GM10266 (cell line): Measurements from ENCODE around the gene DNAAF1.

Experiments used
- DNase-seq: peaks from one replicate; pipeline ENCODE4 v3.0.0; 2012; ENCODE audit errors: extremely low spot score
- TF ChIP-seq, protein P1 (sequence below): IDR thresholded peaks from 2 replicates; pipeline ENCODE4 v1.5.1; 2012; ENCODE audit warnings: mild to moderate bottlenecking, low read depth; ENCODE audit not compliant: control insufficient read depth, insufficient read depth; ENCODE audit errors: missing control alignments

The DNAAF1 gene

DNA sequence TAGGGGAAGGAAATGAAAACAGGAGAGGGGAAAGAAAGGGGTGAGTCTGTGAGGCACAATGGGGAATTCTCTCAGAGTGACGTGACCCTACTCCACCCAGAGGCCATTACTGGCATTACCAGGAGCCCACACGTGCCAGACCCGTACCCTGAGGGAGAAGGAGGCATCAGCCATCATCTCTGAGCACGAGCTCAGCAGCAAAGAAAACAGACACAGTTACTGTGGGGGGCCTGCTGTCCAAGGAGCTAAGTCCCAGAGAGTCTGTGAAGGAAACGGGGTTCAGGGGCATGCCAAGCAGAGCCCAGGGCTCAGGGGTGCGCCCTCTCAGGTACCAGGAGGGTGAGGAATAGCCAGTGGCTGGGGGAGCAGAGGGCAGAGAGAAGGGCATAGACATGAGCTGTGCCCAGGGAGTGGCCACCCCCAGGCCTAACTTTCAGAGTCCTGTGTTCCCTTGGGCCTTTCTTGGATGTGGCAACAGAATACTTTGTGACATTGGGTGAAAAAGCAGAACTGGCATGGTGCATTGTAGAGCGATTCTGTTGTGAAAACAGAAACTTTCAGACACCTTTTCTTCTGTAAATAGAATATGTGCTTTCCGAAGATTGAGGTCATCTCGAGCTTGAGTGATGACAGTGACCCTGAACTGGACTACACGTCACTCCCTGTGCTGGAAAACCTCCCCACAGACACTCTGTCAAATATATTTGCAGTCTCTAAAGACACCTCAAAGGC is 30.4 kb downstream of the DNAAF1 start:
- DNase-seq, result peak; percentile 81
- TF ChIP-seq, protein P1, sequence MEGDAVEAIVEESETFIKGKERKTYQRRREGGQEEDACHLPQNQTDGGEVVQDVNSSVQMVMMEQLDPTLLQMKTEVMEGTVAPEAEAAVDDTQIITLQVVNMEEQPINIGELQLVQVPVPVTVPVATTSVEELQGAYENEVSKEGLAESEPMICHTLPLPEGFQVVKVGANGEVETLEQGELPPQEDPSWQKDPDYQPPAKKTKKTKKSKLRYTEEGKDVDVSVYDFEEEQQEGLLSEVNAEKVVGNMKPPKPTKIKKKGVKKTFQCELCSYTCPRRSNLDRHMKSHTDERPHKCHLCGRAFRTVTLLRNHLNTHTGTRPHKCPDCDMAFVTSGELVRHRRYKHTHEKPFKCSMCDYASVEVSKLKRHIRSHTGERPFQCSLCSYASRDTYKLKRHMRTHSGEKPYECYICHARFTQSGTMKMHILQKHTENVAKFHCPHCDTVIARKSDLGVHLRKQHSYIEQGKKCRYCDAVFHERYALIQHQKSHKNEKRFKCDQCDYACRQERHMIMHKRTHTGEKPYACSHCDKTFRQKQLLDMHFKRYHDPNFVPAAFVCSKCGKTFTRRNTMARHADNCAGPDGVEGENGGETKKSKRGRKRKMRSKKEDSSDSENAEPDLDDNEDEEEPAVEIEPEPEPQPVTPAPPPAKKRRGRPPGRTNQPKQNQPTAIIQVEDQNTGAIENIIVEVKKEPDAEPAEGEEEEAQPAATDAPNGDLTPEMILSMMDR, result peak; percentile 88

DNA sequence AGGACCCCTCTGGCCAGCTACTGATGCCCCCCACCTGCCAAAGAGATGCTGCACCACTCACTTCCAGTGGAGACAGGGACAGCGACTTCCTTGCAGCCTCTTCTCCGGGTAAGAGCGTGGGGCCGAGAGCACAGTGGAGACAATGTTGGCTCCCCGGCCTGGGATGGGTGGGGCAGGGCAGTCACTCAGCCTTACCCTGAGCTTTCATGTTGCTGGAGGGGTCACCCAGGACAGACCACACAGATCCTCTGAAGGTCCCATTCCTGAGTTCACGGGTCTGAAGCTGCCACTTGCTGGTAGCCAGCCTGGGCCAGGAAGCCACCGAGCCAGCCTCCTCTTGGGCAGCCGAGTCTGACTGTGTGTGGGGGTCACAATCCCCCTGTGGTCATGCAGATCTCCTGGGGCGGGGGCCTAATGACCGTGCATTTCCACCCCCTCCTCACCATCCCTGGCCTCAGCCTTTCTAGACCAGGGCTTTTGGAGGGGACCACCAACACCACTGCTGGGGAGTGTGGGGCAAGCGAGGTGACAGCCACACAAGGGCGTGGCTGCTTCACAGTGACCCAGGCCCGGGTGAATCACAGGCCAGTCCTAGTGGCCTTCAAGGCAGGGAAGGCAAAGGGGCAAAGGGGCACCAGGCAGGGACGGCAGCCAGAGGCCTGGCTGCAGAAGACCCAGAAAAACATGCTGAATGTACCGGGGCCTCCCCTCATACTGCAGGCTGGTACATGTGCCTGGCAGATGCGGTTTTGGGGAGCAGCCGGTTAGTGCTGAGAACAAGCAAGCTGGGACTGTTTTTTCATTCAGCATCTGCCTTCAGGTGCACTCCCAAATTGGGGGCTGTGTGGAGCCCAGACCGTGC is 31.3 kb downstream of the DNAAF1 start:
- peak; percentile 15 for DNase-seq
- TF ChIP-seq, protein P1, result no peak

DNA sequence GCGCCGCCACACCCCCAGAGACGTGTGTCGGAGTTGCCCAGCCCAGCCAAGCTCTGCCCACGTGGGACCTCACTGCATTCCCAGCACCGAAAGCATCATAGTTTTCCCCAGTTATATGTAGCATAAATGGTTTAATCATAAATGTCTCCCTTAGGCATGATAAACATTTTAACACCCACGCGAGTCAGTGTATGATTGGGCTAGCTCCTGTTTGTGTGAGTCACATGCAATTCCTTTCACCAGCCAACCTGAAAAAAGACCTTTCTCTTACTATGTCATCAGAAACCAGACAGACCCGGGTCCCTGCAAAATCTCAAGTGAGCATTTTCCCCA is 32.6 kb downstream of the DNAAF1 start:
- TF ChIP-seq, protein P1, result no peak
- DNase-seq, result no peak

DNA sequence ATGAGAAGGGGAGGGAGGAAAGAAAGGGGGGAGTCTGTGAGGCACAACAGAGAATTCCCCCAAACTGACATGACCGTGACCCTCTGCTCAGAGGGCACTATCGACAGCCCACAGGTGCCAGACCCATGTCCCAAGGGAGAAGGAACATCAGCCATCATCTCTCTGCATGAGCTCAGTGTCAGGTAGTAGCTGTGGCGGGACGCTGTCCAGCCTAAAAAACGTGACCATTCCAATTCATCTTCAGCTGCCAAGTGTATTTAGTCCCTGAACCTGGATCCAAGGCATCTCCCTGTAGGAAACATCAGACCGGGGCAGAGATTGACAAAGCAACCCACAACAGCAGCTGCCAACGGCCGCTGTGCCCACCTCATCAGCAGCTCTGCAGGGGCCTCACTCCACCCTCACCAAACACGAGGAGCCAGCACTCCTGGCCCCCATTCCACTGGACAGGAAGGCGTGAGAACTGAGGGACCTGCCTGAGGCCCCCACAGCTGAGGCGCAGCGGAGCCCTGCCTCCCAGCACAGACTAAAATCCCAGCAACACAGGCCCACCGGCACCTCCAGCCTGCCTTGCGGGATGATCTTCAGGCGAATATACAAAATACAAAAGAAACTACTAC is 33.1 kb downstream of the DNAAF1 start:
- DNase-seq, result no peak
- TF ChIP-seq, protein P1, result no peak

DNA sequence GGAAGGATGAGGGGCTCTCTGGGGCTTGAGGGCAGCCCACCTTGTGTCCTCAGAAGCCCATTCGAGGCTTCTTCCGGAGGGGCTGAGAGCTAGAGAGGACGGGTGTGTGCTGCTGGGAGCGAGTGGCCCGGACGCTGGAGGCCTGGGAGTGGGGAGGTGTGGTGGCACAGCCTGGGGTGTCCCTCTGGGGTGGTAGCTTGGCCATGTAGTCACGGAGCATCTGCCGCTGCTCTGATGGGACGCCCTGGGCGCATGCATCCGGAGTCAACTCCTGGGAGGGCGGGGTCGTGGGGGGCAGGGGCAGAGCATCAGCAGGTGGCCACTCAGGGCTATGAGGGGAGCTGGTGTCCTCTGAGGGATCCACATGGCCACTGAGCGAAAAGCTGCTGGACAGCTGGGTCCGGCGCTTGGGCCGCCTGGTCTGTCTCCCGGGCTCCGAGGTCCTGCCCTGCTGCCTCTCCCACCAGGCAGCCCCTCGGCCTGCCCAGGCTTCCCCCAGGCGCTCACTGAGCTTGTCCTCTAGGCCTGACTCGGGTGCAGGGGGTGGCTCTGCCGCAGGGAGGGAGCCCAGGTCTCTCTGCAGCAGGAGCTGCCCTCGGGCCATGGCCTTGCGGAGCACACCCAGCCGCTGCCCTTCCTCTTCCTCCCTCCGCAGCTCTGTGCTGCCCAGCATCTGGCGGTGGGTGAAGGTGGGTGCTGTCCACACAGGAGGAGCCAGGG is 33.9 kb downstream of the DNAAF1 start:
- no peak for DNase-seq
- TF ChIP-seq, protein P1, result no peak

DNA sequence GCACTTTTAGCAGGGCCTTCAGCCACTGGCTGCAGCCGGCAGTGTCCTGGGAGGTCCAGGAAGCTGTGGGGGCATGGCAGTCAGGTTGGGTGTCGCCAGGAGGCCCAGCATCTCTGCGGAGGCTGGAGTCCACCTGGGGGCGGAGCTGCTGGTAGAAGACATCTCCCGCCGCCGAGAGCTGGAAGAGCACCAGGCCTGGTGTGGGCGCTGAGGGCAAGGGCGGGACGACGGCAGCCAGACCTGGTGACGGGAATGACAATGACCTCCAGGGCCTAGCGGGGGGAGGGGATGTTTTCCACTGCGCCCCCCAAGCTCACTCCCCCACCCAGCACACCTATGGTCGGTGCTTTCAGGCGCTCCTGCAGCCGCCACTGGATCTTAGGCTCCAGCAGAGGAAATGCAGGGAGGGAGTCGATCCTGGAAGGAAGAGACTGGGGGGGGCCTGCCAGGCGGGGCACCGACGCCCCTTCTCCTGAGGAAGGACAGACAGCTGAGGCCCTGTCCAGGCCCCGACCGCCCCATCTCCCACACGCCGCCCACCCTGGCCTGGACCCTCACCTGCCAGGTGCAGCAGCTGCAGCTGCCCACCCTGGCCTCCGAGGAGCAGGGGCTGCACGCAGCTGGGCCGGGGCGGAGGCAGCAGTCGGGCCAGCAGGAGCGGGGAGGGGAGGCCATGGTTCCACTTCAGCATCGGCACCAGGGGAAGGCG is 34.7 kb downstream of the DNAAF1 start:
- TF ChIP-seq, protein P1, result no peak
- DNase-seq, result no peak
